GM12878 (cell line): Measurements from ENCODE around the gene CAMK2D. TPM values are rescaled to one million over a fixed set of nuclear protein-coding genes. Genes with fewer than 3 reads are reported as not detected.

Experiments used
- ASH2L ChIP-seq: fragments of 300-600, 200-600 bp; sonication (generic); IDR thresholded peaks from 2 replicates; pipeline ENCODE4 v1.6.1; 2017; ENCODE audit warnings: low read depth, mild to moderate bottlenecking, borderline replicate concordance
- BHLHE40 ChIP-seq, 2 experiments: fragments of 450-650 bp in 1 of 2; IDR thresholded peaks; 2 replicates each; pipeline ENCODE4 v1.6.1; 2011 to 2017; ENCODE audit warnings: low read depth in 2 of 2, borderline replicate concordance in 1 of 2, improper control_type of control experiment in 1 of 2, low read length in 1 of 2, mild to moderate bottlenecking in 1 of 2
- BRCA1 ChIP-seq: IDR thresholded peaks from 2 replicates; pipeline ENCODE4 v1.6.1; 2011; ENCODE audit warnings: low read depth, low read length, improper control_type of control experiment
- CBX5 ChIP-seq: sonication (generic); IDR thresholded peaks from 2 replicates; pipeline ENCODE4 v1.6.1; 2016; ENCODE audit warnings: low read depth, moderate library complexity, mild to moderate bottlenecking, inconsistent platforms
- CHD1 ChIP-seq: IDR thresholded peaks from 2 replicates; pipeline ENCODE4 v1.6.1; 2012; ENCODE audit warnings: low read depth, low read length, improper control_type of control experiment
- CREM ChIP-seq: IDR thresholded peaks from 2 replicates; pipeline ENCODE4 v1.6.1; 2014; ENCODE audit warnings: antibody characterized with exemption, low read depth
- FOXM1 ChIP-seq: IDR thresholded peaks from 2 replicates; pipeline ENCODE4 v1.6.1; 2012; ENCODE audit warnings: low read depth, mild to moderate bottlenecking, inconsistent platforms, low read length, moderate library complexity
- JUNB ChIP-seq: IDR thresholded peaks from 2 replicates; pipeline ENCODE4 v1.6.1; 2016; ENCODE audit warnings: antibody characterized with exemption, mild to moderate bottlenecking
- KAT2A ChIP-seq: conservative IDR thresholded peaks from 2 replicates; pipeline ENCODE4 v1.6.1; 2011; ENCODE audit warnings: low read depth, low read length; ENCODE audit not compliant: control insufficient read depth
- LARP7 ChIP-seq: fragments of 450-650 bp; IDR thresholded peaks from 2 replicates; pipeline ENCODE4 v1.6.1; 2017; ENCODE audit warnings: mild to moderate bottlenecking
- MEF2B ChIP-seq: fragments of 450-650 bp; IDR thresholded peaks from 2 replicates; pipeline ENCODE4 v1.6.1; 2018; ENCODE audit warnings: mild to moderate bottlenecking, moderate library complexity; ENCODE audit not compliant: partially characterized antibody, poor library complexity, severe bottlenecking
- MTA2 ChIP-seq: fragments of 450-650 bp; IDR thresholded peaks from 2 replicates; pipeline ENCODE4 v1.6.1; 2016; ENCODE audit warnings: low read depth, mild to moderate bottlenecking, moderate library complexity
- NBN ChIP-seq: fragments of 450-650 bp; IDR thresholded peaks from 2 replicates; pipeline ENCODE4 v1.6.1; 2016
- NR2C2 ChIP-seq: IDR thresholded peaks from 2 replicates; pipeline ENCODE4 v1.6.1; 2011; ENCODE audit warnings: borderline replicate concordance, low read depth; ENCODE audit not compliant: control insufficient read depth, insufficient read length
- NR2F1 ChIP-seq: fragments of 450-650 bp; conservative IDR thresholded peaks from 2 replicates; pipeline ENCODE4 v1.6.1; 2017; ENCODE audit warnings: mild to moderate bottlenecking
- RB1 ChIP-seq: fragments of 450-650 bp; formaldehyde crosslinking; IDR thresholded peaks from 2 replicates; pipeline ENCODE4 v1.6.1; 2017; ENCODE audit warnings: mild to moderate bottlenecking, borderline replicate concordance
- SMAD1 ChIP-seq: fragments of 450-650 bp; IDR thresholded peaks from 2 replicates; pipeline ENCODE4 v1.6.1; 2018; ENCODE audit warnings: mild to moderate bottlenecking, low read depth; ENCODE audit not compliant: partially characterized antibody
- SMC3 ChIP-seq: IDR thresholded peaks from 2 replicates; pipeline ENCODE4 v1.6.1; 2011; ENCODE audit warnings: low read length, improper control_type of control experiment, borderline replicate concordance
- TAF1 ChIP-seq: IDR thresholded peaks from 2 replicates; pipeline ENCODE4 v1.6.1; 2011; ENCODE audit warnings: mild to moderate bottlenecking, low read depth, low read length, borderline replicate concordance
- TARDBP ChIP-seq: IDR thresholded peaks from 2 replicates; pipeline ENCODE4 v1.6.1; 2016; ENCODE audit warnings: borderline replicate concordance
- TCF7 ChIP-seq: IDR thresholded peaks from 2 replicates; pipeline ENCODE4 v1.6.1; 2014; ENCODE audit warnings: antibody characterized with exemption, borderline replicate concordance
- WRNIP1 ChIP-seq: IDR thresholded peaks from 2 replicates; pipeline ENCODE4 v1.6.1; 2011; ENCODE audit warnings: low read depth, low read length, improper control_type of control experiment, borderline replicate concordance
- ZNF622 ChIP-seq: fragments of 450-650 bp; IDR thresholded peaks from 2 replicates; pipeline ENCODE4 v1.6.1; 2017; ENCODE audit warnings: mild to moderate bottlenecking, inconsistent platforms
- polyA plus RNA-seq, 11 experiments: library from polyadenylated mRNA; depleted of rRNA in 4 of 11; unstranded in 6 of 11; stranded (reverse) in 5 of 11; fragments of >200 nt; fragmentation: Nextera tagmentation in 4 of 11; fragmentation: Illumina TruSeq in 1 of 11; extraction: Ambion mirVana in 4 of 11; extraction: Trizol in 1 of 11; gene quantifications; 1 replicate in 1 of 11; 2 replicates in 10 of 11; pipeline versions ENCODE4 v1.2.1 to v1.2.3, GENCODE V29; 2011 to 2016; ENCODE audit warnings: inconsistent platforms in 2 of 11, missing spikeins in 2 of 11, low read depth in 1 of 11
- total RNA-seq, 4 experiments: library from RNA; depleted of rRNA in 3 of 4; stranded (reverse); fragments of >200 nt in 3 of 4; fragmentation: Illumina TruSeq in 1 of 4; extraction: Trizol in 1 of 4; gene quantifications; 2 replicates each; pipeline versions ENCODE4 v1.2.1 to v1.2.3, GENCODE V29; 2013 to 2021
- TF ChIP-seq, protein P1 (sequence below): fragments of 450-650 bp; IDR thresholded peaks from 2 replicates; pipeline ENCODE4 v1.6.1; 2018; ENCODE audit warnings: mild to moderate bottlenecking, low read depth, moderate library complexity; ENCODE audit not compliant: partially characterized antibody
- TF ChIP-seq, protein P2 (sequence below): fragments of 450-650 bp; IDR thresholded peaks from 2 replicates; pipeline ENCODE4 v1.6.1; 2018; ENCODE audit warnings: borderline replicate concordance, mild to moderate bottlenecking; ENCODE audit not compliant: partially characterized antibody

The CAMK2D gene
- total and polyA plus RNA-seq, 10 of the 15 experiments (the other 5 are each of a cell fraction or from before 2014, with no cell fraction given) = 6.9 to 88.5 (median 12.9) TPM

DNA sequence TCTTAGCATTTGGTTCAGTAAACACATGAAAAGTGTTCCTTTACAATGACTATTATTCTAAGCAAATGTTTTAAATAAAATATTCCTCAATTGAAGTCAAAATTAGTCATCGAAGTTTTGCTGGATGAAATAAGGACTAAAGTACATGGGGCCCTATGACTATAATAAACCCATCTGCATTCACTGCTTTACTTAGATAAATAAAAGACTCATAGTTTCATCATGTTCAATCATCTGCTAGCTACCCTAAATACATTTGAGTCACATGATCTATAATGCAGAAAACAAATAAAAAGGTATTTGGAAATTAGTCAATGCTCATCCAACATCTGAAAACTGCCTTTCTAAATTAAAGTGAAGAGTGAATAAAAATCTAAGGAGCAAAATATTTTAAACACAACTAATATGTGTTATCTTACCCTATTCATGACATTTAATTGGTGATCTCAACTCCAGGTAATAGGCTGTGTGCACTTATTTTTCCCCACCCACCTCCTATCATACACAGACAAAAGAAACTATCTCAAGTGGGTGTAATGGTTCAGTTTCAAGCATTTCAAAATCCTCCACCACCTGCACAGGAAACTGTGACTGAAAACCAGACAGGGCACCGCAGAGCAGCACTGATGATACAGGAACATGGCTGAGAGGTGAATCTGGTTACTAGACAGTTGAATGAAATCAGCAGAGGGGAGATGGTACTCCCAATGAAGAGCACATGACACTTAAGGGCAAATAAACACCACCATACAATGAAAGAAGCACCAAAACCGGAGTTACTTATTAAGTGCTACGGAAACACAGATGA lies 78.6 kb downstream of the CAMK2D start (continued):
- TF ChIP-seq, protein P1, sequence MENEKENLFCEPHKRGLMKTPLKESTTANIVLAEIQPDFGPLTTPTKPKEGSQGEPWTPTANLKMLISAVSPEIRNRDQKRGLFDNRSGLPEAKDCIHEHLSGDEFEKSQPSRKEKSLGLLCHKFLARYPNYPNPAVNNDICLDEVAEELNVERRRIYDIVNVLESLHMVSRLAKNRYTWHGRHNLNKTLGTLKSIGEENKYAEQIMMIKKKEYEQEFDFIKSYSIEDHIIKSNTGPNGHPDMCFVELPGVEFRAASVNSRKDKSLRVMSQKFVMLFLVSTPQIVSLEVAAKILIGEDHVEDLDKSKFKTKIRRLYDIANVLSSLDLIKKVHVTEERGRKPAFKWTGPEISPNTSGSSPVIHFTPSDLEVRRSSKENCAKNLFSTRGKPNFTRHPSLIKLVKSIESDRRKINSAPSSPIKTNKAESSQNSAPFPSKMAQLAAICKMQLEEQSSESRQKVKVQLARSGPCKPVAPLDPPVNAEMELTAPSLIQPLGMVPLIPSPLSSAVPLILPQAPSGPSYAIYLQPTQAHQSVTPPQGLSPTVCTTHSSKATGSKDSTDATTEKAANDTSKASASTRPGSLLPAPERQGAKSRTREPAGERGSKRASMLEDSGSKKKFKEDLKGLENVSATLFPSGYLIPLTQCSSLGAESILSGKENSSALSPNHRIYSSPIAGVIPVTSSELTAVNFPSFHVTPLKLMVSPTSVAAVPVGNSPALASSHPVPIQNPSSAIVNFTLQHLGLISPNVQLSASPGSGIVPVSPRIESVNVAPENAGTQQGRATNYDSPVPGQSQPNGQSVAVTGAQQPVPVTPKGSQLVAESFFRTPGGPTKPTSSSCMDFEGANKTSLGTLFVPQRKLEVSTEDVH = no peak
- TF ChIP-seq TAF1 (no peak), CBX5 (peak; percentile 99), CHD1 (no peak), JUNB (peak; percentile 95), ZNF622 (no peak), MTA2 (peak; percentile 87), RB1 (no peak), NR2C2 (no peak), WRNIP1 (no peak), FOXM1 (peak; percentile 85), TARDBP (no peak), BHLHE40 (IDR thresholded peaks at IDR 0.05; ENCODE audit: borderline replicate concordance in 1 of 2, low read depth in 2 of 2, low read length in 1 of 2) (peak; percentile 60 to 62), BRCA1 (no peak), NR2F1 (peak; percentile 38; the same call in 1 of the 2 replicates), NBN (peak; percentile 91), MEF2B (peak; percentile 64), SMAD1 (no peak), ASH2L (no peak), TCF7 (0 out of 2 replicates have a peak, but pooled peaks have one; percentile 19), SMC3 (no peak), CREM (peak; percentile 76), LARP7 (no peak), KAT2A (no peak)
- TF ChIP-seq, protein P2, sequence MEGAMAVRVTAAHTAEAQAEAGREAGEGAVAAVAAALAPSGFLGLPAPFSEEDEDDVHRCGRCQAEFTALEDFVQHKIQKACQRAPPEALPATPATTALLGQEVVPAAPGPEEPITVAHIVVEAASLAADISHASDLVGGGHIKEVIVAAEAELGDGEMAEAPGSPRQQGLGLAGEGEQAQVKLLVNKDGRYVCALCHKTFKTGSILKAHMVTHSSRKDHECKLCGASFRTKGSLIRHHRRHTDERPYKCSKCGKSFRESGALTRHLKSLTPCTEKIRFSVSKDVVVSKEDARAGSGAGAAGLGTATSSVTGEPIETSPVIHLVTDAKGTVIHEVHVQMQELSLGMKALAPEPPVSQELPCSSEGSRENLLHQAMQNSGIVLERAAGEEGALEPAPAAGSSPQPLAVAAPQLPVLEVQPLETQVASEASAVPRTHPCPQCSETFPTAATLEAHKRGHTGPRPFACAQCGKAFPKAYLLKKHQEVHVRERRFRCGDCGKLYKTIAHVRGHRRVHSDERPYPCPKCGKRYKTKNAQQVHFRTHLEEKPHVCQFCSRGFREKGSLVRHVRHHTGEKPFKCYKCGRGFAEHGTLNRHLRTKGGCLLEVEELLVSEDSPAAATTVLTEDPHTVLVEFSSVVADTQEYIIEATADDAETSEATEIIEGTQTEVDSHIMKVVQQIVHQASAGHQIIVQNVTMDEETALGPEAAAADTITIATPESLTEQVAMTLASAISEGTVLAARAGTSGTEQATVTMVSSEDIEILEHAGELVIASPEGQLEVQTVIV = no peak
